ENCODE data around the gene IL2RA. TPM values are rescaled to one million over a fixed set of nuclear protein-coding genes. Genes with fewer than 3 reads are reported as not detected.

IL2RA gene
- total RNA-seq, 1 experiment from 2014 or later: 0.59 TPM

- no peaks in the 10 kb centered on the region for H3K79me2 ChIP-seq (ENCODE audit: insufficient read depth, low read length)
- ATAC-seq (no peak), DNase-seq (ENCODE audit: low read depth, low spot score) (no peak)
- no peaks in the 10 kb centered on the region for H4K20me1 ChIP-seq (ENCODE audit: insufficient read depth)
- no peaks in the 10 kb centered on the region; the same call in 1 of the 2 replicates for H3K27me3 ChIP-seq (ENCODE audit: insufficient read depth, low read length)
- peaks cover 12 to 13% of the 10 kb centered on the region in 2 experiments; a peak in 3 of 4 replicates for H3K9me3 ChIP-seq (ENCODE audit: control insufficient read depth in 1 of 2, insufficient read depth in 1 of 2, low read depth in 1 of 2, low read length in 2 of 2)
- H3K27ac ChIP-seq (ENCODE audit: low read depth, low read length): no peak overlapping the region
- intact Hi-C loops (cut with micrococcal nuclease): no loop called here
- RAD21 ChIA-PET (ENCODE audit: low non-redundant PET in 1 of 2, low total read pairs in 2 of 2, uncharacterized antibody in 2 of 2, unreplicated experiment in 2 of 2): no interaction called here
- H3K4me2 ChIP-seq (ENCODE audit: low read length): no peak overlapping the region
- no peak for TF ChIP-seq EGR1 (IDR thresholded peaks at IDR 0.05; ENCODE audit: low read depth)
- TF ChIP-seq, protein P1, sequence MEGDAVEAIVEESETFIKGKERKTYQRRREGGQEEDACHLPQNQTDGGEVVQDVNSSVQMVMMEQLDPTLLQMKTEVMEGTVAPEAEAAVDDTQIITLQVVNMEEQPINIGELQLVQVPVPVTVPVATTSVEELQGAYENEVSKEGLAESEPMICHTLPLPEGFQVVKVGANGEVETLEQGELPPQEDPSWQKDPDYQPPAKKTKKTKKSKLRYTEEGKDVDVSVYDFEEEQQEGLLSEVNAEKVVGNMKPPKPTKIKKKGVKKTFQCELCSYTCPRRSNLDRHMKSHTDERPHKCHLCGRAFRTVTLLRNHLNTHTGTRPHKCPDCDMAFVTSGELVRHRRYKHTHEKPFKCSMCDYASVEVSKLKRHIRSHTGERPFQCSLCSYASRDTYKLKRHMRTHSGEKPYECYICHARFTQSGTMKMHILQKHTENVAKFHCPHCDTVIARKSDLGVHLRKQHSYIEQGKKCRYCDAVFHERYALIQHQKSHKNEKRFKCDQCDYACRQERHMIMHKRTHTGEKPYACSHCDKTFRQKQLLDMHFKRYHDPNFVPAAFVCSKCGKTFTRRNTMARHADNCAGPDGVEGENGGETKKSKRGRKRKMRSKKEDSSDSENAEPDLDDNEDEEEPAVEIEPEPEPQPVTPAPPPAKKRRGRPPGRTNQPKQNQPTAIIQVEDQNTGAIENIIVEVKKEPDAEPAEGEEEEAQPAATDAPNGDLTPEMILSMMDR (IDR thresholded peaks at IDR 0.05 in 2 of 3, conservative IDR thresholded peaks at IDR 0.05 in 1 of 3; ENCODE audit: borderline replicate concordance in 1 of 3, insufficient read depth in 1 of 3, low read depth in 2 of 3, low read length in 2 of 3): no peak
- no peak for TF ChIP-seq ZFX (IDR thresholded peaks at IDR 0.05)
- TF ChIP-seq, protein P2, sequence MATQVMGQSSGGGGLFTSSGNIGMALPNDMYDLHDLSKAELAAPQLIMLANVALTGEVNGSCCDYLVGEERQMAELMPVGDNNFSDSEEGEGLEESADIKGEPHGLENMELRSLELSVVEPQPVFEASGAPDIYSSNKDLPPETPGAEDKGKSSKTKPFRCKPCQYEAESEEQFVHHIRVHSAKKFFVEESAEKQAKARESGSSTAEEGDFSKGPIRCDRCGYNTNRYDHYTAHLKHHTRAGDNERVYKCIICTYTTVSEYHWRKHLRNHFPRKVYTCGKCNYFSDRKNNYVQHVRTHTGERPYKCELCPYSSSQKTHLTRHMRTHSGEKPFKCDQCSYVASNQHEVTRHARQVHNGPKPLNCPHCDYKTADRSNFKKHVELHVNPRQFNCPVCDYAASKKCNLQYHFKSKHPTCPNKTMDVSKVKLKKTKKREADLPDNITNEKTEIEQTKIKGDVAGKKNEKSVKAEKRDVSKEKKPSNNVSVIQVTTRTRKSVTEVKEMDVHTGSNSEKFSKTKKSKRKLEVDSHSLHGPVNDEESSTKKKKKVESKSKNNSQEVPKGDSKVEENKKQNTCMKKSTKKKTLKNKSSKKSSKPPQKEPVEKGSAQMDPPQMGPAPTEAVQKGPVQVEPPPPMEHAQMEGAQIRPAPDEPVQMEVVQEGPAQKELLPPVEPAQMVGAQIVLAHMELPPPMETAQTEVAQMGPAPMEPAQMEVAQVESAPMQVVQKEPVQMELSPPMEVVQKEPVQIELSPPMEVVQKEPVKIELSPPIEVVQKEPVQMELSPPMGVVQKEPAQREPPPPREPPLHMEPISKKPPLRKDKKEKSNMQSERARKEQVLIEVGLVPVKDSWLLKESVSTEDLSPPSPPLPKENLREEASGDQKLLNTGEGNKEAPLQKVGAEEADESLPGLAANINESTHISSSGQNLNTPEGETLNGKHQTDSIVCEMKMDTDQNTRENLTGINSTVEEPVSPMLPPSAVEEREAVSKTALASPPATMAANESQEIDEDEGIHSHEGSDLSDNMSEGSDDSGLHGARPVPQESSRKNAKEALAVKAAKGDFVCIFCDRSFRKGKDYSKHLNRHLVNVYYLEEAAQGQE (IDR thresholded peaks at IDR 0.05; ENCODE audit: low read depth): no peak
- no peak for TF ChIP-seq ZBTB33 (IDR thresholded peaks at IDR 0.05; ENCODE audit: extremely low read depth, insufficient replicate concordance, low read length)
- TF ChIP-seq FOSL1 (IDR thresholded peaks at IDR 0.05; ENCODE audit: low read depth): no peak
- no peak for TF ChIP-seq CEBPB (IDR thresholded peaks at IDR 0.05; ENCODE audit: low read depth)
- TF ChIP-seq, protein P3, sequence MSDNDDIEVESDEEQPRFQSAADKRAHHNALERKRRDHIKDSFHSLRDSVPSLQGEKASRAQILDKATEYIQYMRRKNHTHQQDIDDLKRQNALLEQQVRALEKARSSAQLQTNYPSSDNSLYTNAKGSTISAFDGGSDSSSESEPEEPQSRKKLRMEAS (IDR thresholded peaks at IDR 0.05): no peak
- no peak for TF ChIP-seq SIN3A (IDR thresholded peaks at IDR 0.05; ENCODE audit: low read depth)
- no peak for TF ChIP-seq POLR2A (IDR thresholded peaks at IDR 0.05; ENCODE audit: borderline replicate concordance, extremely low read depth, insufficient read depth, insufficient read length)
- TF ChIP-seq YY1 (IDR thresholded peaks at IDR 0.05; ENCODE audit: extremely low read depth, insufficient replicate concordance, low read depth, low read length): no peak
- TF ChIP-seq JUND (IDR thresholded peaks at IDR 0.05): no peak
- no peaks in the 10 kb centered on the region for H3K9me2 ChIP-seq (ENCODE audit: insufficient read depth)
- BruUV-seq (replicated peaks): no TSS peak
- H3K4me3 ChIP-seq (replicated peaks in 1 of 2; ENCODE audit: low read depth in 1 of 2, low read length in 2 of 2): no peak overlapping the region
- no peaks in the 10 kb centered on the region for H3K4me1 ChIP-seq (ENCODE audit: control insufficient read depth in 1 of 2, insufficient read depth in 2 of 2, low read length in 2 of 2)
- no peak overlapping the region for H3K9ac ChIP-seq (ENCODE audit: low read length)
- CTCF ChIA-PET: no interaction called here
- H3K36me3 ChIP-seq (ENCODE audit: control insufficient read depth in 1 of 2, insufficient read depth in 2 of 2, low read length in 2 of 2): no peaks in the 10 kb centered on the region
- no peak overlapping the region for H2AFZ ChIP-seq (ENCODE audit: low read depth, low read length, poor library complexity, severe bottlenecking)
- POLR2A ChIA-PET: no interaction called here
These were observed 31.9 kb downstream of the IL2RA start for GRCh38 chr10:6030217-6030616.

All from HCT116 (cell line).